GM12801 (cell line): ENCODE data around the gene KISS1R.

Experiments
- TF ChIP-seq, protein P1 (sequence below): IDR thresholded peaks from one replicate; pipeline ENCODE4 v1.5.1; 2011; ENCODE audit warnings: control low read depth; ENCODE audit not compliant: insufficient read length; ENCODE audit errors: extremely low read depth

The KISS1R gene

GRCh38 chr19:940591-941291 lies 23.6 kb downstream of the KISS1R start:
- TF ChIP-seq, protein P1, sequence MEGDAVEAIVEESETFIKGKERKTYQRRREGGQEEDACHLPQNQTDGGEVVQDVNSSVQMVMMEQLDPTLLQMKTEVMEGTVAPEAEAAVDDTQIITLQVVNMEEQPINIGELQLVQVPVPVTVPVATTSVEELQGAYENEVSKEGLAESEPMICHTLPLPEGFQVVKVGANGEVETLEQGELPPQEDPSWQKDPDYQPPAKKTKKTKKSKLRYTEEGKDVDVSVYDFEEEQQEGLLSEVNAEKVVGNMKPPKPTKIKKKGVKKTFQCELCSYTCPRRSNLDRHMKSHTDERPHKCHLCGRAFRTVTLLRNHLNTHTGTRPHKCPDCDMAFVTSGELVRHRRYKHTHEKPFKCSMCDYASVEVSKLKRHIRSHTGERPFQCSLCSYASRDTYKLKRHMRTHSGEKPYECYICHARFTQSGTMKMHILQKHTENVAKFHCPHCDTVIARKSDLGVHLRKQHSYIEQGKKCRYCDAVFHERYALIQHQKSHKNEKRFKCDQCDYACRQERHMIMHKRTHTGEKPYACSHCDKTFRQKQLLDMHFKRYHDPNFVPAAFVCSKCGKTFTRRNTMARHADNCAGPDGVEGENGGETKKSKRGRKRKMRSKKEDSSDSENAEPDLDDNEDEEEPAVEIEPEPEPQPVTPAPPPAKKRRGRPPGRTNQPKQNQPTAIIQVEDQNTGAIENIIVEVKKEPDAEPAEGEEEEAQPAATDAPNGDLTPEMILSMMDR = no peak

DNA sequence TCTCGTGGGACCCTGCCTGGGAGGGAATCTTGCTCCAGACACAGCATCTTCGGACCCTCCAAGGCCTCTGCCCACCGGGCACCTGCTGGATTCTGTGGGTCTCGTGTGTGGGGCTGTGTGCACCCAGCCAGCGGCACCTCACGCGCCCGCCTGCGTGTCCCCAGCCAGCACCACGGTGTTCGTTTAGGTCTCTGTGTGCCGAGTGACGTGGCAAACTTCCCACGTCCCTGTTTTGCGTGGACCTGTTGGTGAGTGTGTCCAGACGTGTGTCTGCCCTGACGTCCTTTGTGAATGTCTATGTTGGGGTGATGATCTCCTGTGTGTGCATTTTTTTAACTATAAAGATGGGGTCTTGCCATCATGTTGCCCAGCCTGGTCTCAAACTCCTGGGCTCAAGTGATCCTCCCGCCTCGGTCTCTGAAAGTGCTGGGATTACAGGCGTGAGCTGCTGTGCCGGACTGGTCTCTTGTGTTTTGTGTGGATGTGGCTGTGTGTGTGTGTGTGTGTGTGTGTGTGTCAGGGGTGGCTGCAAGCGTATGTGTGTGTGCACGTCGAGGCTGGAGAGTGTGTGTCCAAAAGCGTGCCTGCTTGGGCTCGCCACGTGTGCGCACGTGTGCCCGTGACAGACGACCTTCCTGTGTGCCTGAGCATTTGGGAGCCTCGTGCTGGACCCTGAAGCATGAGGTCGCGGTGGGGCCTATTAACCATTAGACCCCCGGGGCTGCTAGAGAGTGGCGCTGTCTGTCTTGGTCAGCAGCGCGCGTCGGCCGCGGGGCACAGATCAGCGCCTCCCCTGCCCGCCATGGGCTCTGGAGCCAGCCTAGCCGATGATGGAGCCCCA lies 24.4 kb downstream of the KISS1R start:
- TF ChIP-seq, protein P1 = no peak

GRCh38 chr19:942133-942645 lies 25.1 kb downstream of the KISS1R start:
- TF ChIP-seq, protein P1 = no peak

GRCh38 chr19:943551-944170 lies 26.5 kb downstream of the KISS1R start:
- TF ChIP-seq, protein P1 = no peak

DNA sequence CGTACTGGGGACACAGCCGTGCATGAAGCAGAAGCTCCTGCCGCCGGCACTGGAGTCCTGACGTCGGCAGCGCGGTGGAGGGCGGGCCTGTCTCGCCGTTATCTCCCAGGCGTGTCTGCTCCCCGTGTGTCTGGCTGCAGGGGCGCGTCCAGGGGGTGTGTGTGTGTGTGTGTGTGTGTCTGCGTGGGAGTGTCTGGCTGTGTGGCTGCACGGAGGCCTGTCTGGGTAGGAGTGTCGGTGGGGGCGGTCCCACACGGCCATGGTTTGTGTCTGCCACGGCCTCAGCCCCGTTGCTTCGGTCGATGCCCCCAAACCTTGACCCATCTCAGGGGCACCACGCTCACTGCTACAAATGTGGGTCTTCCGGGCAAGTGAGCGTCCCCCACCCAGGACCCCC lies 27.0 kb downstream of the KISS1R start:
- TF ChIP-seq, protein P1 = no peak

DNA sequence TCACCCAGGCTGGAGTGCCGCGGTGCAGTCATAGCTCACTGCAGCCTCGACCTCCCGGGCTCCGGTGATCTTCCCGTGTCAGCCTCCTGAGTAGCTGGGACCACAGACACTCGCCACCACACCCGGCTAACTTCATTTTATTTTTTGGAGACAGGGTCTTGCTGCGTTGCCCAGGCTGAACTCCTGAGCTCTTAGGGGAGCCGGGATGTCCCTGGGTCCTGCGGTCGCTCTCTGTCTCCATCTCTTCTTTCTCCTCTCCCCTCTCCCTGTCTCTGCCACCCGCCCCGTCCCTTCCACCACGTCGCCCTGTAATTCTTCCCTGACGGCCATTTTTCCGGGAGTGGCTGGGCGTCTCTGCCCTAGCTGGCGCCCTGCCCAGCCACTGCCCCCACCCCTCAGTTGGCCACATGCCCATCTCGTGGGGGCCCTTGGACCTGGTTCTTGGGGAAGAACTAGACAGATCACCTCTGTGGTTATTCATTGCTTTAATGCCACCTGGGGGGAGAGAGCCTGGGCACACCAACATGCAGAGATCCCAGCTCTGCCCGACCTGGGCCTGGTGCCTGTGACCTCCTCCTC lies 27.6 kb downstream of the KISS1R start:
- TF ChIP-seq, protein P1 = no peak
